ENCODE data around the gene PALM3.

DNA sequence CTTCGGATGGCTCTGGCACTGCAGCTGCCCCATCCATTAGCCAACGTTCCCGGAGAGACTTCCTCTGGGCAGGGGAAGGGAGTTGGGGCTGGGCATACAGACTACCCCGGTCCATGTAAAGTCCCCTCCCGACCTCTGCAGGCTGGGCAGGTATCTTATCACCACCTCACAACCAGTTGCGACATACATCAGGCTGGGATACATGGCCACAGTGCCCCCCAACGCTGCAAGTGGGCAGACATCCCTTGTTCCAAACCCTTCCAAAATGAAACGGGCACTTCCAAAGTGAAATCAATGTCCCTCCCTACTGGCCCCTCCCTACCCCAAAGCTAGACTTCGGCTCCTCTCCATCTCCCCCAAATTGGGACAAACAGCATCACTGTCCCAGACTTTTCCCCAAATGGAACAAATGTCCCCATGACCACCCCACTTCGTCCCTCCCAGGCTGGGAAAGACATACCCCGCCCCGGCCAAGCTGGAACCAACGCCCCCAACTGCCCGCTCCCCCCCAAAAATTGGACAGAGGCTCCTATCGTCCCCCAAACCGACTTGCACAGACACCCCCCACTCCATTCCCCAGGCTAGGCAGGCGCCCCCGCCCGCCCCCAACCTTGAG is 5.0 kb downstream of the PALM3 start:
- TF ChIP-seq, protein P1, sequence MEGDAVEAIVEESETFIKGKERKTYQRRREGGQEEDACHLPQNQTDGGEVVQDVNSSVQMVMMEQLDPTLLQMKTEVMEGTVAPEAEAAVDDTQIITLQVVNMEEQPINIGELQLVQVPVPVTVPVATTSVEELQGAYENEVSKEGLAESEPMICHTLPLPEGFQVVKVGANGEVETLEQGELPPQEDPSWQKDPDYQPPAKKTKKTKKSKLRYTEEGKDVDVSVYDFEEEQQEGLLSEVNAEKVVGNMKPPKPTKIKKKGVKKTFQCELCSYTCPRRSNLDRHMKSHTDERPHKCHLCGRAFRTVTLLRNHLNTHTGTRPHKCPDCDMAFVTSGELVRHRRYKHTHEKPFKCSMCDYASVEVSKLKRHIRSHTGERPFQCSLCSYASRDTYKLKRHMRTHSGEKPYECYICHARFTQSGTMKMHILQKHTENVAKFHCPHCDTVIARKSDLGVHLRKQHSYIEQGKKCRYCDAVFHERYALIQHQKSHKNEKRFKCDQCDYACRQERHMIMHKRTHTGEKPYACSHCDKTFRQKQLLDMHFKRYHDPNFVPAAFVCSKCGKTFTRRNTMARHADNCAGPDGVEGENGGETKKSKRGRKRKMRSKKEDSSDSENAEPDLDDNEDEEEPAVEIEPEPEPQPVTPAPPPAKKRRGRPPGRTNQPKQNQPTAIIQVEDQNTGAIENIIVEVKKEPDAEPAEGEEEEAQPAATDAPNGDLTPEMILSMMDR (IDR thresholded peaks at IDR 0.05): no peak
- TF ChIP-seq POLR2A (IDR thresholded peaks at IDR 0.05; ENCODE audit: low read depth) (no peak), EP300 (IDR thresholded peaks at IDR 0.05) (no peak), POLR2AphosphoS5 (IDR thresholded peaks at IDR 0.05) (no peak)
